K562 (cell line): ENCODE data around the gene HOGA1. TPM values are rescaled to one million over a fixed set of nuclear protein-coding genes. Genes with fewer than 3 reads are reported as not detected.

Experiments
- ATAC-seq: fragments of 200-7000 bp; cut with Tn5 transposase; 3 replicates; pipeline ENCODE4 v1.9.1; 2020; ENCODE audit warnings: moderate library complexity
- BruUV-seq: library from RNA; stranded (reverse); fragments of 400-500 nt; replicated peaks from 2 replicates; lab custom pipeline; 2021; lab: Mats Ljungman, UMichigan
- CTCF ChIA-PET: fragments of 300-600 bp; formaldehyde crosslinking; extraction: SDS; loops from one replicate; lab custom pipeline; 2021; ENCODE audit warnings: low intra/inter-chr PET ratio; lab: Yijun Ruan, JAX
- POLR2A ChIA-PET: fragments of 300-600, 350-650 bp; sonication (Branson Sonifier 250); formaldehyde crosslinking; extraction: SDS; loops from one replicate; lab custom pipeline; 2021; ENCODE audit warnings: antibody characterized with exemption, inconsistent platforms; lab: Yijun Ruan, JAX
- DNase-seq, 4 experiments: peaks; one replicate each; pipeline versions ENCODE4 v3.0.0 to v3.0.0-alpha.2; 2011 to 2018; ENCODE audit warnings: low spot score in 3 of 4, mixed read lengths in 3 of 4; ENCODE audit errors: extremely low read depth in 1 of 4
- FAIRE-seq: peaks from 2 replicates; lab custom pipeline; 2011; peaks lifted over from hg19 to GRCh38; lab: Jason Lieb, UNC
- H2AFZ ChIP-seq: 2 replicates; pipeline ENCODE4 v1.6.0; 2011; ENCODE audit warnings: low read depth, low read length, control low read depth, inconsistent platforms
- H3K27ac ChIP-seq: fragments of 200-600 bp; 3 replicates; pipeline ENCODE4 v1.8.0; 2011; ENCODE audit warnings: low read depth, mild to moderate bottlenecking, control low read depth, inconsistent platforms, low read length, moderate library complexity, mixed read lengths; ENCODE audit errors: extremely low read depth
- H3K27me3 ChIP-seq, 2 experiments: fragments of 300-600 bp in 1 of 2; 2 replicates in 1 of 2; 3 replicates in 1 of 2; pipeline versions ENCODE4 v1.6.0 to v1.8.0; 2011; ENCODE audit warnings: inconsistent platforms in 2 of 2, low read length in 2 of 2, mild to moderate bottlenecking in 1 of 2, mixed read lengths in 1 of 2, moderate library complexity in 1 of 2; ENCODE audit not compliant: control insufficient read depth in 2 of 2, insufficient read depth in 2 of 2
- H3K36me3 ChIP-seq: fragments of 300-600 bp; 3 replicates; pipeline ENCODE4 v1.8.0; 2011; ENCODE audit warnings: mild to moderate bottlenecking, low read length, inconsistent platforms; ENCODE audit not compliant: control insufficient read depth, insufficient read depth
- H3K4me1 ChIP-seq, 2 experiments: fragments of 200-600 bp in 1 of 2; replicated peaks in 1 of 2; 2 replicates in 1 of 2; 3 replicates in 1 of 2; pipeline versions ENCODE4 v1.5.1 to v1.8.0; 2011; ENCODE audit warnings: inconsistent platforms in 2 of 2, low read length in 2 of 2, mild to moderate bottlenecking in 1 of 2, mixed read lengths in 1 of 2, moderate library complexity in 1 of 2; ENCODE audit not compliant: control insufficient read depth in 2 of 2, insufficient read depth in 2 of 2
- H3K4me2 ChIP-seq: 2 replicates; pipeline ENCODE4 v1.6.1; 2011; ENCODE audit warnings: low read length, control low read depth, inconsistent platforms, mixed read lengths; ENCODE audit not compliant: insufficient read depth
- H3K4me3 ChIP-seq: fragments of 200-600 bp; sonication (generic), shearing (Covaris generic); 2 replicates; pipeline ENCODE4 v1.5.1; 2016; ENCODE audit warnings: control low read depth, inconsistent platforms
- H3K79me2 ChIP-seq: fragments of 200-600 bp; 3 replicates; pipeline ENCODE4 v1.8.0; 2011; ENCODE audit warnings: low read length, inconsistent platforms; ENCODE audit not compliant: control insufficient read depth, insufficient read depth
- H3K9ac ChIP-seq, 2 experiments: 2 replicates each; pipeline versions ENCODE4 v1.6.0 to v1.6.1; 2011; ENCODE audit warnings: low read depth in 2 of 2, low read length in 2 of 2, control low read depth in 1 of 2, inconsistent platforms in 1 of 2, mild to moderate bottlenecking in 1 of 2, mixed read lengths in 1 of 2; ENCODE audit not compliant: insufficient read depth in 1 of 2
- H3K9me1 ChIP-seq: one replicate; pipeline ENCODE4 v1.6.0; 2011; ENCODE audit warnings: inconsistent platforms, mild to moderate bottlenecking, low read length, moderate library complexity; ENCODE audit not compliant: control insufficient read depth, insufficient read depth
- H3K9me3 ChIP-seq: replicated peaks from 2 replicates; pipeline ENCODE4 v1.5.1; 2011; ENCODE audit warnings: low read depth, low read length, inconsistent platforms; ENCODE audit not compliant: control insufficient read depth, insufficient read depth
- H4K20me1 ChIP-seq: replicated peaks from 2 replicates; pipeline ENCODE4 v1.6.1; 2011; ENCODE audit warnings: low read length, inconsistent platforms, mixed read lengths; ENCODE audit not compliant: control insufficient read depth, insufficient read depth
- HNRNPUL1 ChIP-seq: fragments of 200-400 bp; formaldehyde crosslinking; IDR thresholded peaks from 2 replicates; pipeline ENCODE4 v1.6.1; 2017; ENCODE audit warnings: low read length
- KHSRP ChIP-seq: fragments of 450-650 bp; IDR thresholded peaks from 2 replicates; pipeline ENCODE4 v1.6.1; 2017
- LCOR ChIP-seq: sonication (generic); formaldehyde crosslinking; IDR thresholded peaks from 2 replicates; pipeline ENCODE4 v1.8.0; 2022; ENCODE audit warnings: mild to moderate bottlenecking, missing genetic modification reagents
- ZNF511 ChIP-seq: sonication (generic); formaldehyde crosslinking; IDR thresholded peaks from 2 replicates; pipeline ENCODE4 v1.8.0; 2022; ENCODE audit warnings: mild to moderate bottlenecking, missing genetic modification reagents
- ZNF655 ChIP-seq: fragments of 250-450 bp; sonication (Bioruptor Pico); IDR thresholded peaks from 2 replicates; pipeline ENCODE4 v1.5.0; 2021
- WGBS: fragments of 100-300 bp; shearing (Covaris generic); methylation state at CpG from one replicate; pipeline ENCODE4 v1.1.6; 2016; ENCODE audit warnings: low coverage, mixed read lengths; ENCODE audit not compliant: insufficient coverage; ENCODE audit errors: missing lambda C conversion rate; 5-methylcytosine and 5-hydroxymethylcytosine counted together
- in situ Hi-C: fragments of 300-500 bp; cut with MboI; formaldehyde crosslinking; loops from 4 replicates; pipeline ENCODE4 v1.15.0; 2018; ENCODE audit warnings: inconsistent platforms, mixed read lengths
- intact Hi-C: fragments of 100-400 bp; cut with micrococcal nuclease; formaldehyde crosslinking; loops from 2 replicates; pipeline ENCODE4 v1.14.2; 2022
- polyA plus RNA-seq, 8 experiments: library from polyadenylated mRNA; depleted of rRNA in 4 of 8; stranded (reverse) in 5 of 8; unstranded in 3 of 8; fragments of >200 nt; fragmentation: Nextera tagmentation in 2 of 8; fragmentation: Illumina TruSeq in 1 of 8; extraction: Ambion mirVana in 2 of 8; extraction: Trizol in 1 of 8; gene quantifications; 2 replicates each; pipeline versions ENCODE4 v1.2.1 to v1.2.3, GENCODE V29; 2011 to 2014; ENCODE audit warnings: inconsistent platforms in 1 of 8, missing spikeins in 1 of 8
- total RNA-seq, 7 experiments: library from RNA; depleted of rRNA in 6 of 7; stranded (reverse); fragments of >200 nt in 6 of 7; fragmentation: Illumina TruSeq in 2 of 7; extraction: Trizol in 2 of 7; gene quantifications; 2 replicates each; pipeline versions ENCODE4 v1.2.1 to v1.2.3, GENCODE V29; 2011 to 2021; ENCODE audit warnings: low replicate concordance in 1 of 7

The HOGA1 gene
- total and polyA plus RNA-seq, 9 of the 15 experiments (the other 6 are each of a cell fraction or from before 2014, with no cell fraction given) = not detected

- DNase-seq (no peak), ATAC-seq (no peak), FAIRE-seq (no peak)
- ChIA-PET CTCF (no interaction called here), POLR2A (interaction anchor here (1.4 to 1.6 kb wide), 2 partner anchors 13 to 40 kb away, joined by 3 to 4 read pairs; partner anchors contain the start of gene UBTD1)
- Histone ChIP-seq H3K4me3 (no peak overlapping the region), H3K9me1 (no peaks in the 10 kb centered on the region), H3K9ac (no peak overlapping the region), H4K20me1 (no peaks in the 10 kb centered on the region), H3K79me2 (no peaks in the 10 kb centered on the region), H3K9me3 (no peaks in the 10 kb centered on the region), H3K27me3 (no peaks in the 10 kb centered on the region), H3K36me3 (no peaks in the 10 kb centered on the region), H3K27ac (no peak overlapping the region), H2AFZ (no peak overlapping the region), H3K4me1 (peaks cover 15 to 21% of the 10 kb centered on the region in 2 experiments; a peak in 4 of 5 replicates), H3K4me2 (no peak overlapping the region)
- WGBS = 52% methylated on average over 3 of the region's 6 CpGs
- intact Hi-C loops = no loop called here
- BruUV-seq = no TSS peak
- no peak for TF ChIP-seq ZNF511 (CRISPR knock-in tag)
- TF ChIP-seq LCOR (CRISPR knock-in tag) = no peak
- TF ChIP-seq KHSRP = no peak
- no peak for TF ChIP-seq HNRNPUL1
- no peak for TF ChIP-seq ZNF655 (CRISPR knock-in tag)
- in situ Hi-C loops = no loop called here
Measured at GRCh38 chr10:97539523-97540200, 44.5 kb upstream of the HOGA1 start.
